Ishikawa (cell line): ENCODE measurements around the gene EDEM1.

Experiments used
- CEBPB ChIP-seq: IDR thresholded peaks from 2 replicates; pipeline ENCODE4 v1.6.1; 2012
- CREB1 ChIP-seq: IDR thresholded peaks from 2 replicates; pipeline ENCODE4 v1.6.1; 2012; ENCODE audit warnings: low read depth
- EGR1 ChIP-seq: IDR thresholded peaks from 2 replicates; pipeline ENCODE4 v1.6.1; 2012
- EP300 ChIP-seq: IDR thresholded peaks from 2 replicates; pipeline ENCODE4 v1.6.1; 2012; ENCODE audit warnings: borderline replicate concordance
- FOXM1 ChIP-seq: IDR thresholded peaks from 2 replicates; pipeline ENCODE4 v1.6.1; 2012; ENCODE audit warnings: low read depth, borderline replicate concordance
- MAX ChIP-seq: IDR thresholded peaks from 2 replicates; pipeline ENCODE4 v1.6.1; 2012
- NFIC ChIP-seq: IDR thresholded peaks from 2 replicates; pipeline ENCODE4 v1.6.1; 2012
- RAD21 ChIP-seq: IDR thresholded peaks from 2 replicates; pipeline ENCODE4 v1.6.1; 2012; ENCODE audit warnings: low read depth
- REST ChIP-seq: IDR thresholded peaks from 2 replicates; pipeline ENCODE4 v1.6.1; 2012; ENCODE audit warnings: low read depth, mild to moderate bottlenecking
- TAF1 ChIP-seq: IDR thresholded peaks from 2 replicates; pipeline ENCODE4 v1.6.1; 2012; ENCODE audit warnings: low read depth, mild to moderate bottlenecking
- TCF12 ChIP-seq: IDR thresholded peaks from 2 replicates; pipeline ENCODE4 v1.6.1; 2012; ENCODE audit warnings: low read depth
- TEAD4 ChIP-seq: IDR thresholded peaks from 2 replicates; pipeline ENCODE4 v1.6.1; 2012
- USF1 ChIP-seq: IDR thresholded peaks from 2 replicates; pipeline ENCODE4 v1.6.1; 2012
- YY1 ChIP-seq: IDR thresholded peaks from 2 replicates; pipeline ENCODE4 v1.6.1; 2012; ENCODE audit warnings: low read depth
- ZBTB7A ChIP-seq: IDR thresholded peaks from 2 replicates; pipeline ENCODE4 v1.6.1; 2012; ENCODE audit warnings: low read depth

EDEM1 gene

GRCh38 chr3:5255404-5256344, 68.2 kb downstream of the EDEM1 start:
- TF ChIP-seq MAX (no peak), USF1 (no peak), NFIC (no peak), ZBTB7A (no peak), RAD21 (no peak), TEAD4 (no peak), CEBPB (no peak), REST (no peak), TCF12 (no peak), YY1 (no peak), FOXM1 (no peak), TAF1 (no peak), CREB1 (no peak), EP300 (no peak), EGR1 (no peak)

GRCh38 chr3:5258526-5258925, 71.0 kb downstream of the EDEM1 start:
- no peak for TF ChIP-seq YY1
- TF ChIP-seq RAD21: no peak
- peak; percentile 40; the same call in 1 of the 2 replicates for TF ChIP-seq EP300
- TF ChIP-seq TAF1: no peak
- TF ChIP-seq TEAD4: 0 out of 2 replicates have a peak, but pooled peaks have one; percentile 17
- TF ChIP-seq NFIC: peak; percentile 64
- no peak for TF ChIP-seq EGR1

GRCh38 chr3:5260992-5261501, 73.5 kb downstream of the EDEM1 start:
- no peak for TF ChIP-seq NFIC
- no peak for TF ChIP-seq TCF12
- no peak for TF ChIP-seq CREB1
- TF ChIP-seq FOXM1: no peak
- no peak for TF ChIP-seq YY1
- TF ChIP-seq CEBPB: no peak
- TF ChIP-seq USF1: no peak
- TF ChIP-seq TEAD4: no peak
- TF ChIP-seq EP300: no peak
- no peak for TF ChIP-seq ZBTB7A
- TF ChIP-seq TAF1: no peak
- no peak for TF ChIP-seq EGR1
- TF ChIP-seq REST: no peak
- TF ChIP-seq RAD21: no peak

GRCh38 chr3:5262507-5262906, 75.0 kb downstream of the EDEM1 start:
- TF ChIP-seq NFIC (no peak), TEAD4 (no peak), EP300 (no peak), USF1 (no peak)

- TF ChIP-seq CREB1 (no peak), NFIC (no peak), FOXM1 (no peak), USF1 (no peak), EP300 (no peak), CEBPB (no peak), YY1 (no peak), RAD21 (no peak), MAX (no peak), TAF1 (no peak), REST (no peak), TEAD4 (no peak), EGR1 (no peak), TCF12 (no peak), ZBTB7A (no peak)
Observed at GRCh38 chr3:5264093-5264600, 76.6 kb downstream of the EDEM1 start.
